Measurements from ENCODE around the gene CSHL1. TPM values are rescaled to one million over a fixed set of nuclear protein-coding genes. Genes with fewer than 3 reads are reported as not detected.
"Not testable (repeated sequence)": the region's sequence is repeated elsewhere in the genome, so short reads cannot be mapped to it uniquely, and the experiment has no call there.

The CSHL1 gene
- total and polyA plus RNA-seq, 2 experiments from 2014 or later = 0.44 TPM; not detected in 1

DNA sequence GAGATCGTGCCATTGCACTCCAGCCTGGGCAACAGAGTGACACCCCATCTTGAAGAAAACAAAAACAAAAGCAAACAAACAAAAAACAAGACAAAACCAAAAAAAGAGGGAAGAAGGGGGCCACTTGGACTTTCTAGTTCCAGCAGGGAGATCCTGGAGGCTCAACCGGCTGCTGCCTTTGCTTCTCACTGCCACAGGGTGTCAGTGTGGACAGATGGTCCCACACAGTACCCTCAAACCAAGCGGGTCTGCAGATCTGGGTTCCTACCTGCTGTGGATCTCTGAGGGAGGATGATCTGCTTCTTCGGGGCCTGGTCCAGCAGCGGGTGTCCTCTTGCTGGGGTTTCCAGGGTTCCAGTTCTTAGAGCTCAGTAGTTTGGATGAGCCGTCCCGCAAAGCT, 44.4 kb downstream of the CSHL1 start:
- not testable (repeated sequence) for H3K4me3 Mint-ChIP-seq; H3K27me3 ChIP-seq (ENCODE audit: insufficient read depth); H3K27ac Mint-ChIP-seq; H3K4me3 ChIP-seq; H3K4me2 ChIP-seq; H3F3A ChIP-seq (replicated peaks; ENCODE audit: low read depth); H3K36me3 ChIP-seq (ENCODE audit: insufficient read depth); H3K27me3 Mint-ChIP-seq (ENCODE audit: insufficient read depth, low read depth, poor library complexity); H3K36me3 Mint-ChIP-seq (ENCODE audit: low read depth); H4K20me1 ChIP-seq (replicated peaks; ENCODE audit: insufficient read depth); H3K9me3 Mint-ChIP-seq; H3K4me1 ChIP-seq (ENCODE audit: insufficient read depth); H3K79me2 ChIP-seq (replicated peaks; ENCODE audit: insufficient read depth); H3K9me2 ChIP-seq (ENCODE audit: insufficient read depth); H3K27ac ChIP-seq (ENCODE audit: low read depth)
- TF ChIP-seq, protein P1, sequence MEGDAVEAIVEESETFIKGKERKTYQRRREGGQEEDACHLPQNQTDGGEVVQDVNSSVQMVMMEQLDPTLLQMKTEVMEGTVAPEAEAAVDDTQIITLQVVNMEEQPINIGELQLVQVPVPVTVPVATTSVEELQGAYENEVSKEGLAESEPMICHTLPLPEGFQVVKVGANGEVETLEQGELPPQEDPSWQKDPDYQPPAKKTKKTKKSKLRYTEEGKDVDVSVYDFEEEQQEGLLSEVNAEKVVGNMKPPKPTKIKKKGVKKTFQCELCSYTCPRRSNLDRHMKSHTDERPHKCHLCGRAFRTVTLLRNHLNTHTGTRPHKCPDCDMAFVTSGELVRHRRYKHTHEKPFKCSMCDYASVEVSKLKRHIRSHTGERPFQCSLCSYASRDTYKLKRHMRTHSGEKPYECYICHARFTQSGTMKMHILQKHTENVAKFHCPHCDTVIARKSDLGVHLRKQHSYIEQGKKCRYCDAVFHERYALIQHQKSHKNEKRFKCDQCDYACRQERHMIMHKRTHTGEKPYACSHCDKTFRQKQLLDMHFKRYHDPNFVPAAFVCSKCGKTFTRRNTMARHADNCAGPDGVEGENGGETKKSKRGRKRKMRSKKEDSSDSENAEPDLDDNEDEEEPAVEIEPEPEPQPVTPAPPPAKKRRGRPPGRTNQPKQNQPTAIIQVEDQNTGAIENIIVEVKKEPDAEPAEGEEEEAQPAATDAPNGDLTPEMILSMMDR (conservative IDR thresholded peaks at IDR 0.05; ENCODE audit: low read depth in 2 of 2) = peak in 1 of 2 experiments; percentile 56; a peak in 2 of 4 replicates
- ATAC-seq (peak; percentile 92), DNase-seq (ENCODE audit: low spot score) (peak; percentile 51)
- H2AFZ ChIP-seq = 0 out of 2 replicates have a peak overlapping the region, but pooled peaks have one; percentile 16
- peaks cover 11% of the 10 kb centered on the region; the same call in 2 of the 3 replicates for H3K4me1 Mint-ChIP-seq

Small RNA genes within 50 kb of the gene (small RNA-seq; reads per million reads assigned to genes)
- not detected for gene AC040958.1 (ENCODE audit: low replicate concordance)
- gene AC127029.1 (ENCODE audit: low replicate concordance) = not detected
- not detected for gene GH1 (ENCODE audit: low replicate concordance)

Other genes starting within 250 kb of the CSHL1 start
- gene LIMD2, start 211.1 kb downstream of the CSHL1 start, total RNA-seq (2014; rRNA removed; shearing (Covaris generic)) = 98.8 and 119 TPM in 2 replicates
- gene LIMD2, start 211.1 kb downstream of the CSHL1 start, polyA plus RNA-seq (2016; fragmentation: Nextera tagmentation; extraction: Ambion mirVana) = 105 and 107 TPM in 2 replicates
- 21.2 and 28.8 TPM in 2 replicates for gene STRADA, start 169.5 kb downstream of the CSHL1 start, total RNA-seq (2014; rRNA removed; shearing (Covaris generic))
- 17.8 and 18.0 TPM in 2 replicates for gene STRADA, start 169.5 kb downstream of the CSHL1 start, polyA plus RNA-seq (2016; fragmentation: Nextera tagmentation; extraction: Ambion mirVana)
- 56.4 and 61.9 TPM in 2 replicates for gene CCDC47, start 137.7 kb downstream of the CSHL1 start, total RNA-seq (2014; rRNA removed; shearing (Covaris generic))
- 31.5 and 38.5 TPM in 2 replicates for gene CCDC47, start 137.7 kb downstream of the CSHL1 start, polyA plus RNA-seq (2016; fragmentation: Nextera tagmentation; extraction: Ambion mirVana)
- gene DDX42, start 137.1 kb downstream of the CSHL1 start, total RNA-seq (2014; rRNA removed; shearing (Covaris generic)) = 101 TPM in 2 replicates
- gene DDX42, start 137.1 kb downstream of the CSHL1 start, polyA plus RNA-seq (2016; fragmentation: Nextera tagmentation; extraction: Ambion mirVana) = 50.9 and 57.8 TPM in 2 replicates
- 93.1 and 105 TPM in 2 replicates for gene PSMC5, start 83.8 kb downstream of the CSHL1 start, total RNA-seq (2014; rRNA removed; shearing (Covaris generic))
- 186 and 199 TPM in 2 replicates for gene PSMC5, start 83.8 kb downstream of the CSHL1 start, polyA plus RNA-seq (2016; fragmentation: Nextera tagmentation; extraction: Ambion mirVana)
- 48.4 and 61.5 TPM in 2 replicates for gene FTSJ3, start 83.6 kb downstream of the CSHL1 start, total RNA-seq (2014; rRNA removed; shearing (Covaris generic))
- 28.1 and 29.2 TPM in 2 replicates for gene FTSJ3, start 83.6 kb downstream of the CSHL1 start, polyA plus RNA-seq (2016; fragmentation: Nextera tagmentation; extraction: Ambion mirVana)
- 121 and 133 TPM in 2 replicates for gene SMARCD2, start 68.6 kb downstream of the CSHL1 start, total RNA-seq (2014; rRNA removed; shearing (Covaris generic))
- gene SMARCD2, start 68.6 kb downstream of the CSHL1 start, polyA plus RNA-seq (2016; fragmentation: Nextera tagmentation; extraction: Ambion mirVana) = 34.9 and 36.4 TPM in 2 replicates
- gene CSH2, start 37.6 kb downstream of the CSHL1 start, total RNA-seq (2014; rRNA removed; shearing (Covaris generic)) = not detected in 2 replicates
- gene CSH2, start 37.6 kb downstream of the CSHL1 start, polyA plus RNA-seq (2016; fragmentation: Nextera tagmentation; extraction: Ambion mirVana) = 0.37 and 0.43 TPM in 2 replicates
- 0.27 and 0.59 TPM in 2 replicates for gene GH2, start 29.3 kb downstream of the CSHL1 start, total RNA-seq (2014; rRNA removed; shearing (Covaris generic))
- gene GH2, start 29.3 kb downstream of the CSHL1 start, polyA plus RNA-seq (2016; fragmentation: Nextera tagmentation; extraction: Ambion mirVana) = 2.3 TPM in 2 replicates
- not detected in 2 replicates for gene CSH1, start 14.7 kb downstream of the CSHL1 start, total RNA-seq (2014; rRNA removed; shearing (Covaris generic))
- 0.68 TPM in 1 of 2 replicates, not detected in the other for gene CSH1, start 14.7 kb downstream of the CSHL1 start, polyA plus RNA-seq (2016; fragmentation: Nextera tagmentation; extraction: Ambion mirVana)
- not detected in 2 replicates for gene GH1, start 7.6 kb upstream of the CSHL1 start, total RNA-seq (2014; rRNA removed; shearing (Covaris generic))
- 0.57 TPM in 1 of 2 replicates, not detected in the other for gene GH1, start 7.6 kb upstream of the CSHL1 start, polyA plus RNA-seq (2016; fragmentation: Nextera tagmentation; extraction: Ambion mirVana)
- gene CD79B, start 21.1 kb upstream of the CSHL1 start, total RNA-seq (2014; rRNA removed; shearing (Covaris generic)) = 1.3 and 3.0 TPM in 2 replicates
- gene CD79B, start 21.1 kb upstream of the CSHL1 start, polyA plus RNA-seq (2016; fragmentation: Nextera tagmentation; extraction: Ambion mirVana) = 1.5 and 2.5 TPM in 2 replicates
- gene SCN4A, start 61.7 kb upstream of the CSHL1 start, total RNA-seq (2014; rRNA removed; shearing (Covaris generic)) = 7.9 and 8.5 TPM in 2 replicates
- gene SCN4A, start 61.7 kb upstream of the CSHL1 start, polyA plus RNA-seq (2016; fragmentation: Nextera tagmentation; extraction: Ambion mirVana) = 2.3 and 2.5 TPM in 2 replicates
- gene PRR29, start 87.1 kb upstream of the CSHL1 start, total RNA-seq (2014; rRNA removed; shearing (Covaris generic)) = 0.74 and 1.3 TPM in 2 replicates
- 0.24 and 0.66 TPM in 2 replicates for gene PRR29, start 87.1 kb upstream of the CSHL1 start, polyA plus RNA-seq (2016; fragmentation: Nextera tagmentation; extraction: Ambion mirVana)
- gene ICAM2, start 109.4 kb upstream of the CSHL1 start, total RNA-seq (2014; rRNA removed; shearing (Covaris generic)) = 0.31 and 0.58 TPM in 2 replicates
- 0.57 and 0.86 TPM in 2 replicates for gene ICAM2, start 109.4 kb upstream of the CSHL1 start, polyA plus RNA-seq (2016; fragmentation: Nextera tagmentation; extraction: Ambion mirVana)
- 4.1 and 5.9 TPM in 2 replicates for gene ERN1, start 218.9 kb upstream of the CSHL1 start, total RNA-seq (2014; rRNA removed; shearing (Covaris generic))
- 4.2 and 7.5 TPM in 2 replicates for gene ERN1, start 218.9 kb upstream of the CSHL1 start, polyA plus RNA-seq (2016; fragmentation: Nextera tagmentation; extraction: Ambion mirVana)